Measurements from ENCODE around the gene GRK2.

The GRK2 gene

DNA sequence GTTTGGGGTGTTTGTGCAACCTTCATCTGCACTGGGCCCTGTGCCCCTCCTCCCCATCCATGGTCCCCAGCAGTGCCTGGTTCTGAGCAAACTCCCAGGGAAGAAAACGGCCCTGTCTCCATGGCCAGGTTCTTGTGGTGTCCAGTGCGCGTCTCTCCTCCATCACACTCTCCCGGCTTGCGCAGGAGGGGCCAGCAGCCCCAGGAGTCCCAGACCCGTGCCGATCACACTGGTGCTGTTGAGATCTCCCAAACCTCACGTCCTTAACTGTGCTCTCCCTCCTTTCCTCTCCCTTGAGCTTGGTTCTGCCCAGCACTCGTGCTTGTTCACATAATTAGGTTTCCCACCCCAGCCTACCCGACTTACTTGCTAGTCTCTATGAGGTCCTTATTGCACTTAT lies 10.9 kb upstream of the GRK2 start:
- DNase-seq: no peak

DNA sequence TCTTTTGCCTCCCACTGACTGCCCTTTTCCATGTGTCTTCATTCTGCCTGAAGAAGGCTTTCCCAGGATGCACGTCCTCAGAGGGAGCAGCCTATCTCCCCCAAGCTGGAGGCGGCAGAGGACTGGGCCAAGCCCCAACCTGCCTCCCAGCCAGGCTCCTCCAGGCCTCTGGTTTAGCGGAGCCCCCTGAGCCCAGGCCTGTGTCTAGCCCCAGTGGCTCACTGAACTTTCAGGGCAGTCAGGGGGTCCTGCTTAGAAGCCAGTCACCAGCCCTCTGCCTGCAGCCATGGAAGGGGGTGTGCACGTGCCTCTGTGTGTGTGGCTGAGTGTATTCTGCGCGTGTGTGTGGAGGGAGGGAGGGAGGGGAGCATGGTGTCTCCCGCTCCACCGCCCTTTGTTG lies 10.4 kb upstream of the GRK2 start:
- DNase-seq: no peak

DNA sequence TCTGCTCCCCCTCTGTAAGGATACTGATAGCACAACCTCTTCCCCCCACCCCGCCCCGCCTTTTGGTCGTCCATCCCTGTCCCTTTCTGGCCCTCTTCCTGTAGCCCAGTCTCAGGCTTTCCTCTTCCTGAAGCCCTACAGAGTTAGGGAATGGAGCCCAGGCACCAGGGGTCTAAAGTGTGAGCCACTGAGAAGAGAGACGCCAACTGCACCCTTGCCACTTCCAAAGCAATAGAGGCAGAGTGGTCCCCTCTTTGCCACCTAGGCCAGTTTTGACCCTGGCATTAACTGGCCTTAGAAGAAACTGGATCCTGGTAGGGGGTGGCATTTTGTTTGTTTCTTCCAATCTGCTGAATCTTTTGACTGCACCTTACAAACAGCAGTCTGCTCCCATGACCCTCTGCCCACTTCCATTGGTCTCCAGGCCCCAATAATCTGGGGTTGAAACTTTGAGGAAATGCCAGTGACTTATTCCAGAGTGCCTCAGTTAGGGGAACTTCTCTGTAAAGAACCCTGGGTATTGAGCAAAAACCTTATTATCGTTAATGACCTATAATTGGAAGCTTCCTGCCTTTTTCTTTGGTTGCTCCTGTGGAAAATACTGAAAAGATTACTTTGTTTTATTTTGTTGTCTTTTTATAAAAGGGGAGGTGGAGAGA lies 9.7 kb upstream of the GRK2 start:
- DNase-seq: no peak

DNA sequence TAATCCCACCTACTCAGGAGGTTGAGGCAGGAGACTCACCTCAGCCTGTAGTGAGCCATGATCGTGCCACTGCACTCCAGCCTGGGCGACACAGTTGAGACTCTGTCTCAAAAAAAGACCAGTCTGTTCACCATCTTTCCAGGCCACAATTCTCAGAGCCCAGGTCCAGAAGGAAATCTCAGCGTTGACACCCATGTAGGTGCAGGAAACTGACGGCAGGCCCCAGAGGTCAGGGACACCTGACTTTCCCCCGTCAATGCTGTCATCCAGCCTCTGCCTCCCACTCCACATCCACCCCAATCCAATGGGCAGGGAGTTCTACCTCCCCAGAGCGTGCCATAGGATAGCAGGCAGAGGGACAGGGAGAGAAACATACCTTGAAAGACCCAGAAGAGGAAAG lies 5.9 kb upstream of the GRK2 start:
- DNase-seq: no peak

DNA sequence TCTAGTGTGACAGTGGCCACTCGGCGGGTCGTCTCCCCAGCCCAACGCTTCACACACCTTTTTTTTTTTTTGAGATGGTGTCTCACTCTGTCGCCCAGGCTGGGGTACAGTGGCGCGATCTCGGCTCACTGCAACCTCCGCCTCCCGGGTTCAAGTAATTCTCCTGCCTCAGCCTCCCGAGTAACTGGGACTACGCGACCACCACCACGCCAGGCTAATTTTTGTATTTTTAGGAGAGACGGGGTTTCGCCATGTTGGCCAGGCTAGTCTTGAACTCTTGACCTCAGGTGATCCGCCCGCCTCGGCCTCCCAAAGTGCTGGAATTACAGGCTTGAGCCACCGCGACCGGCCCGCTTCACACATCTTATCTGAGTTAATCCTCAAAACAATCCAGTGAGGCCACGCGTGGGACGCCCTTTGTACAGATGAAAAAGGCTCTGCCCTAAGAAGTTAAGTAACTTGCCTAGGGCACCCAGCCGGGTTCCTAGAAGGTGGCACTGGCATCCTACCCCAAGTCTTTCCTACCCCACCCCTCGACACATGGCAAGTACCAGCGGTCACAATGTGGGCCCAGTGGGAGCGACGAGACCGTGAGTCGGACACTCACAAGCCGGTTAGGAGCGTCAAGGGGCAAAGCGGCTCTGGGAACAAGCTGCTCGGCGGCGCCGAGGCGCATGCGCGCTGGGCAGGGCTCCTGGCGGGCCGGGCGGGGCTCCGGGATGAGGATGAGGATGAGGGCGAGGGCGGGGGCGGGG lies 5.2 kb upstream of the GRK2 start:
- peak; percentile 37 for DNase-seq

DNA sequence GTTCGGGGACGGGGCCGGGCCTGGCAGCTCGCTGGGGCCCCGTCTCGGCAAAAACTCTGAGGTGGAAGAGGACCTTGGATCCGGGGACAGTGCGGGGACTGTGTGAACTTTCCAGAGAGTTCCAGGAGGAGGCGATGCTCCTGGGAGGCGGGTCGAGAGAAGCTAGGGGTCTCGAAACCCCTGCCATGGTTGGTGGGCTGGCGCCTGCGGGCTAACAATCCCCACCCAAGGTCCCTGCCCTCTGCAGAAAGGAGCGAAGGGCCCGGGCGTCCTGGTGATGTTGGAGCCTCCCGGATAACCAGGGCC lies 4.7 kb upstream of the GRK2 start:
- DNase-seq: no peak

DNA sequence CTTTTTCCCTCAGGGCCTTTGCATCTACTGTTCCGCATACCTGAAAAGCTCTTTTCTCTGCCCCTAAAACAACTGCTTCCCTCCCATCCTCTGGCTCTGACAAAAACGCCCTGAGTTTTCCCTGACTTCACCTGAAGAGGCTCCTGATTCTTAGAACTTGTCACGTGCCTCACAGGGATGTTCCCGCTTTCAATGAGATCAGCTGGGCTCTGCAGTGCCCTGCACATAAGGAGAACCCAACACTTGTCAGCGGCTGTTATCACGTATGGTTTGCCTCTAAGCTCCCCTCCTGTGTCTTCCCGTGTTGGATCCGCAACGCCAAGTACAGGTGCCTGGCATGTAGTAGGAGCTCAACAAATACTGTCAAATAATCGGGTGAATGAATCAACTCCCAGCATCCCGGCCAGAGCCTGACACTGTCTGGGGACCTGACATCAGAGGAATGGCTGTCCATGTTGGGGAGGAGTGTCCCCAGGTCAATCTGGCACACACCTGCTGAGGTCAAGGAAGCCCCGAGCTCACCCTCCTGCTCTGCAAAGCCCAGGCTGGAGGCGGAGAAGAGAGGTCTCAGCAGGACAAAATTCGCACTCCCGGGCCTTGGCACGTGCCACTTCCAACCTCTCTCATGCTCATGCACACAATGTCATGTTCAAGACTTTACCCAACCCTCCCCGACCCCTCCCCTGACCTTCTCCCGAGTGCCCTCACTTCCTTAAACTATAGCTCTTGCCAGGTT lies 4.2 kb upstream of the GRK2 start:
- DNase-seq: no peak

DNA sequence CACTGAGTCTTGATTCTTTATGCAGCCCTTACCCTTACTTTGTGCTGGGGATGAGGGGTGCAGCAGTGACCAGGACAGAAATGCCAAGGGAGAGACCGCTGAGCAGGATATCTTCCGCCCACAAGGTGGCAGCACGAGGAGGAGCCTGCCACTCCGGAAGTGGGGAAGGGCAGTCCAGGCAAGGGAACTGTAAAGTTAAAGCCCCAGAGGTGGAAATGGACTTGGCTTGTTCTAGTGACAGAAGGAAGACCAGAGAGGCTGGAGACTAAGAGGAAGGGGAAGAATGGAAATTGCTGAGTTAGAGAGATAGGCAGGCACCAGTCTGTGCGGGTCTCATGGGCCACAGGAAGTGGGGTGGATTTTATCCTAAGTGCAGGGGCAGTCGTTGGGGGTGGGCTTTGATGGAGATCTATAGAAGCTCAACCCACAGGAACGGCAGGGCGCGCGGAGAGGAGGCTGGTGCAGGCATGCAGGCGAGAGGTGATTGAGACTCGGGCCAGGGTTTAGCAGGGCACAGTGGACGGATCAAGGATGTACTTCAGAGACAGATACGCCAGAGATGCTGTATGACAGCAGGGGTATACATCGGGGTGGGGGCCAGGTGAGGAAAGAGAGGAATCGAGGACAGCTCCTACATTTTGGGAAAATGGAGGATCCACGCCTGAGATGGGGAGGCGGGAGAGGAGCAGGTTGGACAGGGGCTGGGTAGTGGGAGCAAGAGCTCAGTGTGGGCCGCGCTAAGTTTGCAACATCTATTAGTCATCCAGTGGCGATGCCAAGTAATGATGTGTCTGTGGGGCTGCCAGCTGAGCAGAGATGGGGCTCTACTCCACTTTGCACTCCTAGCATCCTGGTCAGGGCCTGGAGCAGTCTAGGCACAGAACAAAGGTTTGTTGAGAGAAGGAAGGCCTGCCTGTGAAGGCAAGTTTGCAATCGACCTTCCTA lies 3.3 kb upstream of the GRK2 start:
- DNase-seq: peak; percentile 77

DNA sequence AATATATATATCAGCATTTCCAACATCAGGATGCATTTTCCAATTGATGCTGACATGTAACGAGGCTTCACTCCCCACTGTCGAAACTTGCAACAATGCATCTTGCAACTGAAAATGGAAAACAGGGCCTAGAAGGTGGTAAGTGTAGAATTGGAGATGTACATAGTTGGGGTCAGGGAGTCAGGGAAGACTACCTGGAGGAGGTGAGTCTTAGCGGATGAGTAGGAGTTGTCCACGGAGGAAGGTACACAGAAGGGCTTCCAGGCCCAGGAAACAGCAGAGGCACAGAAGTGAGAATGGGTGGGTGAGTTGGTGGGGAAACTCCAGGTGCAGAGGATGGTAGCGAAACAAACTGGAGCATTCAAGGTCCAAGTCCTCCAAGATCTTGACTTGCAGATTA lies 2.0 kb upstream of the GRK2 start:
- DNase-seq: no peak

DNA sequence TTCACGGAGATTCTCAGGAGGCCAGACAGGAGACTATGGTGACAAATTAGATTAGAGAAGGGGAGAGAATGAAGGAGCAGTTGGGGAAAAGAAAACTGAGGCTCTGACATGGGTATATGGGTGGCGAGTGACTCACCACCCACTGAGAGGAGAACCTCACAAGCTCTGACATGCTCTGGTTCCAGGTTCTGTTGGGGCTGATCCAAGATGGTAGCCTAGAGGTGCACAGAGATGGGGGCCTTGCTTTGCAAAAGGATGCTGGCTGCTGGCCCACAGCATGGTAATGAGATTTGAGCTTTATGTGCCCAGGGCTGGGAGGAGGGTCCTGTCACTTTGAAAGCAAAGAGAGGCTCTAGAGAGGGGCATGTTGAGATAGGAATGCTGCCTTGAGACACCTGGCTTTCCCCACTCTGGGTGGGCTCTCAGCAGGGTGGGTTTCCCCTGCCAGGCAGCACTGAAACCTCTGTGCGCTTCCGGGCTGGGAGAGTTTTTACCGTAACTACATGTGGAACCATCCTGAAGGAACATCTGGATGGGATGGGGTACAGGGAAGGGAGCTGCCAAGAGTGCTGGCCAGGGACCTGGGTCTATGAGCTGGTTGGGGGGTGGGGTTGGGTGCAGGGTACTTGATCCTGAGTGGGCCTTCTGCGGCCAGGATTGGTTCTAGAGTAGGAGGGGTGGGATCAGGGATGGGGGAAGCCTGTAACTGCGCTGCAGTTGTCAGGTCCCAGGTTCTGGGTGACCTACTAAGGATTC lies 1.2 kb upstream of the GRK2 start:
- DNase-seq: no peak

DNA sequence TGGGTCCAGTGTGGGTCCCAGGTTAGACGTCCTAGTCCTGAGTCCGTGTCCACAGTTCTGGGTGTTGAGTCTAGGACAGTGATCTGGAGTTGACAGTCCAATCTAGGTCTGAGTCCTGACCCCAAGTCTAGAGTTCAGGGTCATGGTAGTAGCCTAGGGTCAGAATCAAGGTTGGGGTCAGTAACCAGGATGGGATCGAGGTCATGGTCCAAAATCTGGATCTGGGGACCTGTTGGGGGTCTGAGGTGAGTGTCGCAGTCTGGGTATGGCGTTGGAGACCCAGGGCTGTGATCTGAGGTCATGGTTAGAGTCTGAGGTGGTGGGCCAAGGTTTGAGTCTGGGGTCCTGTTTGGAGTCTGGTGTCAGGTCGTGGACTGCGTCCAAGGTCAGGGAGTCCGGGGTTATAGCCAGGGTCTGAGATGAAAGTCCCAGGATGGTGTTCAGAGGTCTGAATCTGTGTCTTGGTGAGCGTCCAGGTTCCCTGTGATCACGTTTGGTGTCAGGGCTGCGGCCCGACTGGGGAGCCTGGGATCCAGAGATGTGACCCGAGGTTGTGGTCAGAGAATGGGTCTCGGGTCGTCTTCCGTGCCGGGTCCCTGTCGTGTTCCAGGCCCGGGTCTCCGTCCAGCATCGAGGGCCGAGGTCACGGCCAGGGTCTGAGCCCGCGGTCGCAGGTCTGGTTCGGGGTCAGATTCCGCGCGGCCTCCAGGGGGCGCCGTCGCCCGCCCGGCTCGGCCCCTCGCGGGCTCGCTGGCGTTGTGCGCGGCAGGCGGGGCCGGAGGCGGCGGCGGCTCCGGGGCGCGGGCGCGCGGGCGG lies 432 bp upstream of the GRK2 start:
- DNase-seq: peak; percentile 75

DNA sequence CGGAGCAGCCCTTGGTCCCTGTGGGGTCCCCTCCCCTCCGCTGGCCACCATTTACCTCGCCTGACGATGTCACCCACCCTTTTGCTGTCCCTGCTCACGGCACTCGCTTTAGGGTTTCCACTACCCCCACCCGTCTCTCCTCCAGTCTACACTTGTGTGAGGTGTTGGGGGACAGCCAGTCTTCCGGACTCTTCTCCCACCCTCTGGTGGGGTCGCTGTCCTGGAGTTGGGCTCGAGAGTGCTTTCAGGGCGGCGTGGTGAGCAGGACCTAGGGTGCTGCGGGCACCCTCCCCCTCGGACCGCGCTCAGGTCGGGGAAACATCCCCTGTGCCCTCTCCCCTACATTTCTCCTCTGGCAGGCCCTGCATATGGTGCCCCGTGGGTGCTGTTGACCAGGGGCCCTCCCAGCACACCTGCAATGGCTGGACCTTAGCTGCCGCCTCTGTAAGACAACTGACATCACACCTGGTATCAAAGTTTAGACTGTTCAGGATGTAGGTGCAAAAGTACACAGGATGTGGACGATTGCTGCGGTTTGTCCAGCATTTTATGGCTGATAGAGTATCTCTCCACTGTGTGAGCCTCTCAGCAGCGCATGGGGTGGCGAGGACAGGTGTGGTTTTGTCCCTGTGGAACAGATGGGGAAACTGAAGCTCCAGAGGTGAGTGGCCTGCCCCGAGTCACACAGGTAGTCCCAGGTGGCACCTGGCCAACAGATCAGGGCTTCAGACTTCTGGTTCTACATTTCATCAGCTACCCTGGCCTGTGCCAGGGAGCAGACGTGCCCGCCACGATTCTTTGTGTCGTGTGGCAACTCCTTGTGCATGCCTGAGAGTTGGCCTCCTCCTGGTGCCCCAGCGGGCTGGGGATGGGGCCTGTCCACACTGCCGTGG lies 1.2 kb downstream of the GRK2 start:
- no peak for DNase-seq

DNA sequence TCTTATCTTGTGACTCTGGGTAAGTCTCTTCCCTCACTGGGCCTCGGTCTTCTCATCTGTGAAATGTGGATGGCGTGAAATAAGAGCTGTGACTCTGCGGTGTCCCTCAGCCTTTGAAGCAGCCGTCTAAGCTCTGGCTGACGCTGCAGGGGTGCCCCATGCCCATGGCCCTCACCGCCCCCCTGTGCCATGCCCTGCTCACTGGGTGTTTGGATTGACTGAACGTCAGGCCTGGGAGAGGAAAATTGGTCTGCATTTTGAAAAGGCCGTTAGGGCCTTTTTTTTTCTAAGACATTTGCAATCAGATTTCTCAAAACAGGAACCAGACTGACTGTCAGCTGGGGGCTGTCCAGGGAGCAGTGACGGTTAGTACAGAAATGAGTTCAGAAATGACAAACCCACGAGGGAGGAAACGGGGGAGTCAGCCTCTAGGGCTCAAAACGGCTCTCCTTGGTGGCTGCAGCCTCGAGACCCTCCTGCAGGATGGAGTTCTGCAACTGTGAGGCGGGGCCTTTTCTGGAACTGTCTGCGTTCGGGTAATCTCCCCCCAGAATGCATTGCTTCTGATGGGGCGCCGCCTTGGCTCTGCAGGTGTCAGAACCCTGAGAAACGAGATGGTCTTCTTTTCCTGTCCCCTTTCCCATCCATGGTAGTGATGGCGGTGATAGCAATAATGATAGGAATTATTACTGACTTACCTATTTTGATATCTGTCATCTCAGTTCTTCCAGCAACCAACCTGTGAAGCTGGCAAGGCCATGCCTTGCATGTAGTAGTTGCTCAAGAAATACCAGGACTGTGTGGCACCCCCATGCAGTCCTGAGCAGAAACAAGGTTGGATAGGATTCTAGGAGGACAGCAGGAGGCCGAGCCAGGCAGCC lies 2.0 kb downstream of the GRK2 start:
- DNase-seq: no peak

DNA sequence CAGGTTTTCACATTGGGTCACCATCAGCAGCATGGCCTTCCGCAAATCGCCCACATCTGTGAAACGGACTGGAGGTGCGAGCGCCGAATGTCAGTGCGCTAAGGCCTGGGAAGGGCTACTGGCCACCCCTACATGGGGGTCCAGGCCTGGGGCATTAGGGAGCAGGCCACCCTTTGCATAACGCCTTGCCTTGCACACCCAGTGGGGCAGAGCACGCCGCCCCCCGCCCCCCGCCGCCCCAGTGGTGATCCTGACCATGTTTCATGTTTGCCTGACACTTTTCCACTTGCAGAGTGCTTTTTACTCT lies 2.6 kb downstream of the GRK2 start:
- no peak for DNase-seq

DNA sequence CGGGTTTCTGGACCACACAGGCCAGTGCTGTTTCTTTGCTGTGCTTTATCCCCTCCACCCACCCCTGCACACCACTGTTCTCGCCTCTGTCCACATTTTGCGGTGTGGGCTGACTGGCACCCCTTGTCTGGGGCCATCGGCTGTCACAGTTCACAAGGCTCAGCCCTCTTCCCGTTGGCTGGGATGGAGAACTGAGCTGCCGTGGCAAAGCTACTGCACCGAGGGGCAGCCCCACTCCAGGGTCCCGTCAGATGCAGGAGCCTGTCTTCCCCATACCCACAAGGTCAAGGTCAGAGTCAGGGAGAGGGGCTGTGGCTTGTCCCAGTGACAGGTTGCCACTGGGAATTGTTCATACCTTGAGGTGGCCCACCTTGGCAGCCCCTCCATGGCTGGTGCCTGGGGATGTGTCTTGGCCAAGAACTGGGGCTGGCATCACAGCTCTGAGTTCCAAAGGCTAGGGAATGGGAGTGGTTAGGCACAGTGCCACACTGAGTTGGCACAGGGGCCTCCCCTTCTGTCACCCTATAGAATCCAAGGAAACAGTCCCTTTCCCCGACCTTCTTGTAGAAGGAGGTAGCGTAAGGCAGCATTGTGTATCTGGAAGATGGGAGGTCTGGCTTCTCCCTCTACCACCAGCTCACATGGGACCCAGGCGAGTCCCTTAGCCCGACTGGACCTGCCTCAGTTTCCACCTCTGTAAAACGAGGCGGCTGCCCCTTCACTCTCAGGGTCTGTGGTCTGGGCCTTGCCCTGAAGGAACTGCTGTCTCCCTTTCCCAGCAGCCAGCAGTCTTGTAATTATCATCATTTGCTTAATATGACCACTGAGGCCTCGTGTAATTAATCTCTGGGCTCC lies 3.4 kb downstream of the GRK2 start:
- no peak for DNase-seq

DNA sequence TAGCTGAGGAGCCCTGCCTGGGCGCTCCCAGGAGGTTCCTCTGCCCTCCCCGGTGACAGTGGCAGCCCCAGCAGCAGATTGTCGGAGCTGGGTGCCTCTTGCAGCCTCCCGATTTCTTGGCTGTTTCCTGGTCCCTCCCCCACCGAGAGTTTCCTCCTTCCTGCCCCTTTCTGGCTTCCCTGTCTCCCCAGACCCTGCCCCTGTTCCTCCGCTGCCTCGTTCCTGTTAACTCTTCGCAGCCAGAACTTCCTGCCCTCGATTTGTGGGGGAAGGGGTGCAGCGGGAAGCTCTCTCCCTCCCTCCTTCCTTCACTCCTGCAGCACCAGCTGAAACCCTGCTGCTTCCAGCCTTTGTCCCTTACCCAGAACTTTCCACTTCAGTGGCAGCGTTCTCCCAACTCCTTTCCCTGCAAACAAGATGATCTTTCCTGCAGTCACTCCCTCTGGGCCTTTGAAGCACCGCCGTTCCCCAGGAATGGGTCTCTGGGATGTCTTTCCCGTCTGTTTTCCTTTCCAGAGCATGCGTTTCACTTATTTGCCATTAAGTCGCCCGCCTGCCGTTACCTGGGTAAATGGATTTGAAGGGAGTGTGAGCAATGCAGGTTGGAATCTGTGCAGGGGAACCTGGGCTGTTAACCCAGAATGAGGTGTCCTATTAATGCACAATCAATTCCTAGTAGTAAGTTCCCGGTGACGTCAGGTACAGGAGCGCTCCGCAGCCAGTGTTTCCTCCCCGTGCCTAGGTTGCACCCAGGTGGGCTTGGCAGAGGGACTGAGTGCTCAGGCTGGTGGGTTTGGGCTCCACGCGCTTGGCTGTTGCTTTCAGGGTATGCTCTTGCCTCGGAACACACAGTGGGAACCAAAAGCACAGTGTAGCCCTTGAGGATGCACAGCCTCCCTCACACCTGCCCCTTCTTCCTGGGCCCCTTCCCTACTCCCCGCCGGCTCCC lies 4.3 kb downstream of the GRK2 start:
- no peak for DNase-seq

DNA sequence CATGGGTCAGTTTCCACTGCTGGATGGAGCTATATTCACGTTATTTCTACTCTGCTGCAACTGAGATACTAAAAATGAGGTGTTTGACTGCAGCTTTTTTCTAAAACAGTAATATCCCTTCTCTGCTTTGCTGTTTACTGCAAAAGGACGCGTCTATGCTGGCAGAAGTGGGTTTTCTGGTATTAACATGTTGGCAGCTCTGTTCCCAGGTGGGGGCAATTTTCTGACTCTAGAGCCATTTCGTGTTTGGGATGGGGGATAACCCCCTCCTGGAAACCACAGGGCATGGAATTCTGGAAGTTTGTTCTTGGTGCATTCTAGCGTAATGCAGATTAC lies 4.9 kb downstream of the GRK2 start:
- DNase-seq: no peak

All from NCI-H345 (cell line).